ENCODE results near the gene DDX25. TPM values are rescaled to one million over a fixed set of nuclear protein-coding genes. Genes with fewer than 3 reads are reported as not detected.

The DDX25 gene
- total and polyA plus RNA-seq, 2 of the 4 experiments (the other 2 are of a cell fraction) = under 0.01 TPM; not detected in 1

DNA sequence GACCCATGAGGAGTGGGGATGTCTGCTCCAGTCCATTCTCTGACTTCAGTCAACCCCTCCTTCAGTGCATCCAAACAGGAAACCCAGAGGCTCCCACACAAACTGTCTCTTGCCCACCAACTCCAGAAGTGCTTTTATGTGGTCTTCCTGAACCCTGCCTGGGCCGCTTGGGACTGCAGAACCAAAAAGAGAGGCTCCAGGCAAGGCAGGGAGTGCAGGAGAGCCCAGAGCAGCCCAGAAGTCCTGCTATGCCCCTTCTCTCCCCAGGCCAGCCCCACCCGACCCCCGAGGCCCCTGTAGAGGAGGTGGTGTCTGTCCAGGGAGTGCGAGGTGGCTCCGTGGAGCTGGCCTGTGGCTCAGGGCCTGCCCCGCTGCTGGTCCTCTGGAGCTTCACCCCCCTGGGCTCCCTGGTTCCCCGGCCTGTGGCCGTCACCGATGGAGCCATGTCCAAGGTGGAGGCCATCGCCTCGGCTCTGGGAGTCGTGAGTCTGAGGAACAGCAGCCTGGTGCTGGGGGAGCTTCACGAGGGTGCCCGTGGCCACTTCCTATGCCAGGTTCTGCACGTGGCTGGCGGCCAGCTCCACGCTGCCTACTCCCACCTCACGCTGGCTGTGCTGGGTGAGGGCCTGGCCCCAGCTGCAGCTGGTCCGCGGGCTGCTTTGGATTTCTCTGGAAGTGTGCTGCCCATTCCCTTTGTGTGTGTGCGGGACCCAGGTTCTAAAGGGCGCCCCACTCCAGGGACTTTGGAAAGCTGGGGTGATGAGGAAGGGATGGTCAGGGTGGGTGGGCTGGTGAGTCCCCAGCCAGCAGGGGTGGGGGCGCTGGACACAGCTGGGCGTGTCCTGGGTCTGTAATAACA, 43.3 kb downstream of the DDX25 start:
- Histone ChIP-seq H2AK5ac (ENCODE audit: low read depth, low read length) (no peak overlapping the region), H2BK120ac (ENCODE audit: low read depth, low read length) (no peak overlapping the region), H3K79me1 (ENCODE audit: low read depth in 1 of 2, low read length in 2 of 2) (no peaks in the 10 kb centered on the region), H3K18ac (ENCODE audit: low read depth, low read length) (no peak overlapping the region), H3K27ac (ENCODE audit: insufficient read depth, low read length) (no peak overlapping the region), H3K9me1 (ENCODE audit: insufficient read depth, low read length) (no peaks in the 10 kb centered on the region), H3K27me3 (ENCODE audit: control insufficient read depth, insufficient read depth, low read length) (peaks cover 11% of the 10 kb centered on the region; the same call in 1 of the 2 replicates), H3K36me3 (ENCODE audit: control insufficient read depth, insufficient read depth, low read length) (no peaks in the 10 kb centered on the region), H3K4me1 (ENCODE audit: control insufficient read depth, insufficient read depth, low read length) (no peaks in the 10 kb centered on the region), H3K4me3 (ENCODE audit: insufficient read depth, low read depth, low read length) (no peak overlapping the region), H3K4ac (ENCODE audit: low read depth, low read length) (no peak overlapping the region), H3K4me2 (ENCODE audit: low read depth, low read length) (no peak overlapping the region), H3K56ac (ENCODE audit: extremely low read depth, insufficient read depth, low read length) (no peak overlapping the region), H2BK5ac (ENCODE audit: low read depth, low read length, poor library complexity, severe bottlenecking) (no peak overlapping the region), H3K23ac (ENCODE audit: low read depth, low read length) (no peak overlapping the region), H2BK15ac (ENCODE audit: low read depth, low read length) (no peak overlapping the region), H3K9me3 (ENCODE audit: control insufficient read depth, insufficient read depth, low read length) (no peaks in the 10 kb centered on the region), H3K9ac (ENCODE audit: low read depth, low read length) (no peak overlapping the region; the same call in 1 of the 2 replicates), H4K8ac (ENCODE audit: low read depth in 2 of 2, low read length in 2 of 2) (no peak overlapping the region), H2BK20ac (ENCODE audit: low read depth, low read length) (no peak overlapping the region), H4K91ac (ENCODE audit: insufficient read depth, low read depth, low read length) (no peak overlapping the region), H2AK9ac (replicated peaks; ENCODE audit: low read depth, low read length, poor library complexity) (no peak overlapping the region), H4K20me1 (ENCODE audit: insufficient read depth, low read length) (no peaks in the 10 kb centered on the region), H3K14ac (replicated peaks; ENCODE audit: low read depth, low read length) (no peak overlapping the region), H4K5ac (ENCODE audit: low read depth, low read length) (no peak overlapping the region), H2AFZ (replicated peaks; ENCODE audit: low read length, poor library complexity) (no peak overlapping the region)
- ChIA-PET POLR2A (ENCODE audit: unreplicated experiment) (no interaction called here), CTCF (no interaction called here)
- dilution Hi-C loops (cut with HindIII; ENCODE audit: low sequenced_read_pairs, unreplicated experiment) (no loop called here), in situ Hi-C loops (cut with MboI; ENCODE audit: low sequenced_read_pairs) (no loop called here), intact Hi-C loops (cut with micrococcal nuclease) (no loop called here)
- WGBS, 2 experiments (ENCODE audit: extremely low coverage in 2 of 2, insufficient read length in 1 of 2) = 93% methylated on average over 10 of the region's 24 CpGs; no CpG with 5 or more reads in 1 of the 2 experiments
- no peak for DNase-seq
- no TSS peak for BruUV-seq (replicated peaks)
- no peak for ATAC-seq (ENCODE audit: low read depth)
- TF ChIP-seq, protein P1, sequence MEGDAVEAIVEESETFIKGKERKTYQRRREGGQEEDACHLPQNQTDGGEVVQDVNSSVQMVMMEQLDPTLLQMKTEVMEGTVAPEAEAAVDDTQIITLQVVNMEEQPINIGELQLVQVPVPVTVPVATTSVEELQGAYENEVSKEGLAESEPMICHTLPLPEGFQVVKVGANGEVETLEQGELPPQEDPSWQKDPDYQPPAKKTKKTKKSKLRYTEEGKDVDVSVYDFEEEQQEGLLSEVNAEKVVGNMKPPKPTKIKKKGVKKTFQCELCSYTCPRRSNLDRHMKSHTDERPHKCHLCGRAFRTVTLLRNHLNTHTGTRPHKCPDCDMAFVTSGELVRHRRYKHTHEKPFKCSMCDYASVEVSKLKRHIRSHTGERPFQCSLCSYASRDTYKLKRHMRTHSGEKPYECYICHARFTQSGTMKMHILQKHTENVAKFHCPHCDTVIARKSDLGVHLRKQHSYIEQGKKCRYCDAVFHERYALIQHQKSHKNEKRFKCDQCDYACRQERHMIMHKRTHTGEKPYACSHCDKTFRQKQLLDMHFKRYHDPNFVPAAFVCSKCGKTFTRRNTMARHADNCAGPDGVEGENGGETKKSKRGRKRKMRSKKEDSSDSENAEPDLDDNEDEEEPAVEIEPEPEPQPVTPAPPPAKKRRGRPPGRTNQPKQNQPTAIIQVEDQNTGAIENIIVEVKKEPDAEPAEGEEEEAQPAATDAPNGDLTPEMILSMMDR (conservative IDR thresholded peaks at IDR 0.05; ENCODE audit: low read depth, low read length) = no peak
- TF ChIP-seq, protein P2, sequence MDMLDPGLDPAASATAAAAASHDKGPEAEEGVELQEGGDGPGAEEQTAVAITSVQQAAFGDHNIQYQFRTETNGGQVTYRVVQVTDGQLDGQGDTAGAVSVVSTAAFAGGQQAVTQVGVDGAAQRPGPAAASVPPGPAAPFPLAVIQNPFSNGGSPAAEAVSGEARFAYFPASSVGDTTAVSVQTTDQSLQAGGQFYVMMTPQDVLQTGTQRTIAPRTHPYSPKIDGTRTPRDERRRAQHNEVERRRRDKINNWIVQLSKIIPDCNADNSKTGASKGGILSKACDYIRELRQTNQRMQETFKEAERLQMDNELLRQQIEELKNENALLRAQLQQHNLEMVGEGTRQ (IDR thresholded peaks at IDR 0.05; ENCODE audit: low read depth, low read length) = no peak
- TF ChIP-seq CHD1 (IDR thresholded peaks at IDR 0.05; ENCODE audit: low read depth, low read length) = no peak
- no peak for TF ChIP-seq BHLHE40 (IDR thresholded peaks at IDR 0.05; ENCODE audit: low read depth, low read length)
- TF ChIP-seq RCOR1 (IDR thresholded peaks at IDR 0.05; ENCODE audit: insufficient replicate concordance, low read length) = no peak
- no peak for TF ChIP-seq RFX5 (IDR thresholded peaks at IDR 0.05; ENCODE audit: low read depth, low read length)
- no peak for TF ChIP-seq MAFK (IDR thresholded peaks at IDR 0.05; ENCODE audit: low read depth, low read length)
- TF ChIP-seq MXI1 (IDR thresholded peaks at IDR 0.05; ENCODE audit: borderline replicate concordance, low read depth, low read length) = no peak
- TF ChIP-seq, protein P3, sequence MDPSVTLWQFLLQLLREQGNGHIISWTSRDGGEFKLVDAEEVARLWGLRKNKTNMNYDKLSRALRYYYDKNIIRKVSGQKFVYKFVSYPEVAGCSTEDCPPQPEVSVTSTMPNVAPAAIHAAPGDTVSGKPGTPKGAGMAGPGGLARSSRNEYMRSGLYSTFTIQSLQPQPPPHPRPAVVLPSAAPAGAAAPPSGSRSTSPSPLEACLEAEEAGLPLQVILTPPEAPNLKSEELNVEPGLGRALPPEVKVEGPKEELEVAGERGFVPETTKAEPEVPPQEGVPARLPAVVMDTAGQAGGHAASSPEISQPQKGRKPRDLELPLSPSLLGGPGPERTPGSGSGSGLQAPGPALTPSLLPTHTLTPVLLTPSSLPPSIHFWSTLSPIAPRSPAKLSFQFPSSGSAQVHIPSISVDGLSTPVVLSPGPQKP (IDR thresholded peaks at IDR 0.05; ENCODE audit: borderline replicate concordance, low read depth, low read length) = no peak
- TF ChIP-seq FOS (IDR thresholded peaks at IDR 0.05; ENCODE audit: low read depth, low read length) = no peak
- TF ChIP-seq CEBPB (IDR thresholded peaks at IDR 0.05; ENCODE audit: low read depth, low read length) = no peak
- no peak for TF ChIP-seq RAD21 (IDR thresholded peaks at IDR 0.05; ENCODE audit: low read length)
- TF ChIP-seq NFE2L2 (IDR thresholded peaks at IDR 0.05; ENCODE audit: low read depth, low read length) = no peak
- no peak for TF ChIP-seq POLR2A (IDR thresholded peaks at IDR 0.05; ENCODE audit: low read depth, low read length)
- TF ChIP-seq MAZ (IDR thresholded peaks at IDR 0.05; ENCODE audit: borderline replicate concordance, low read depth, low read length) = no peak

Data from IMR-90 (cell line).